H1 (cell line): ENCODE data around the gene CCDC24. TPM values are rescaled to one million over a fixed set of nuclear protein-coding genes. Genes with fewer than 3 reads are reported as not detected.

Source experiments
- NANOG ChIP-seq: IDR thresholded peaks from 2 replicates; pipeline ENCODE4 v1.6.1; 2011; ENCODE audit warnings: low read length, low read depth, mild to moderate bottlenecking, inconsistent platforms; ENCODE audit not compliant: insufficient read depth, poor library complexity, severe bottlenecking
- TBP ChIP-seq: IDR thresholded peaks from 2 replicates; pipeline ENCODE4 v1.6.1; 2011; ENCODE audit warnings: low read depth, low read length, improper control_type of control experiment
- TCF12 ChIP-seq: IDR thresholded peaks from 2 replicates; pipeline ENCODE4 v1.6.1; 2011; ENCODE audit warnings: low read depth, mild to moderate bottlenecking, low read length
- TEAD4 ChIP-seq: IDR thresholded peaks from 2 replicates; pipeline ENCODE4 v1.6.1; 2012; ENCODE audit warnings: low read depth, low read length, inconsistent platforms, mixed read lengths
- ZNF274 ChIP-seq: IDR thresholded peaks from 2 replicates; pipeline ENCODE4 v1.7.0; 2012; ENCODE audit warnings: low read length, borderline replicate concordance; ENCODE audit errors: extremely low read depth
- polyA plus RNA-seq, 7 experiments: library from polyadenylated mRNA; depleted of rRNA in 3 of 7; stranded (reverse) in 5 of 7; unstranded in 2 of 7; fragments of >200 nt in 5 of 7; fragments of 200-250 nt in 2 of 7; gene quantifications; 1 replicate in 5 of 7; 2 replicates in 1 of 7; 4 replicates in 1 of 7; pipeline versions ENCODE4 v1.2.1 to v1.2.3, GENCODE V29; 2011 to 2013; ENCODE audit warnings: missing spikeins in 2 of 7, mixed read lengths in 2 of 7
- total RNA-seq: library from RNA; stranded (reverse); fragmentation: NEBNext Ultra II Directional; extraction: Animal tissue kit (Norgen Biotek cat#: 25700); gene quantifications from 2 replicates; pipeline ENCODE4 v1.2.1, GENCODE V29; 2021

The CCDC24 gene
- total and polyA plus RNA-seq, 2 of the 8 experiments (the other 6 are each of a cell fraction or from before 2014, with no cell fraction given), result 11.2 to 11.4 TPM

GRCh38 chr1:43969746-43970466 lies 21.5 kb upstream of the CCDC24 start, which contains the start of gene DPH2 (continued):
- TF ChIP-seq TBP (no peak), TEAD4 (no peak), TCF12 (no peak), NANOG (no peak), ZNF274 (no peak)
